HG02571 (cell line): ENCODE measurements around the gene GSPT1.
"Not testable (repeated sequence)": the region's sequence is repeated elsewhere in the genome, so short reads cannot be mapped to it uniquely, and the experiment has no call there.

Experiments used
- ATAC-seq: cut with Tn5 transposase; IDR thresholded peaks from one replicate; pipeline ENCODE4 v1.9.1; 2021; ENCODE audit warnings: mild to moderate bottlenecking, moderate library complexity; ENCODE audit not compliant: unreplicated experiment

Gene GSPT1

DNA sequence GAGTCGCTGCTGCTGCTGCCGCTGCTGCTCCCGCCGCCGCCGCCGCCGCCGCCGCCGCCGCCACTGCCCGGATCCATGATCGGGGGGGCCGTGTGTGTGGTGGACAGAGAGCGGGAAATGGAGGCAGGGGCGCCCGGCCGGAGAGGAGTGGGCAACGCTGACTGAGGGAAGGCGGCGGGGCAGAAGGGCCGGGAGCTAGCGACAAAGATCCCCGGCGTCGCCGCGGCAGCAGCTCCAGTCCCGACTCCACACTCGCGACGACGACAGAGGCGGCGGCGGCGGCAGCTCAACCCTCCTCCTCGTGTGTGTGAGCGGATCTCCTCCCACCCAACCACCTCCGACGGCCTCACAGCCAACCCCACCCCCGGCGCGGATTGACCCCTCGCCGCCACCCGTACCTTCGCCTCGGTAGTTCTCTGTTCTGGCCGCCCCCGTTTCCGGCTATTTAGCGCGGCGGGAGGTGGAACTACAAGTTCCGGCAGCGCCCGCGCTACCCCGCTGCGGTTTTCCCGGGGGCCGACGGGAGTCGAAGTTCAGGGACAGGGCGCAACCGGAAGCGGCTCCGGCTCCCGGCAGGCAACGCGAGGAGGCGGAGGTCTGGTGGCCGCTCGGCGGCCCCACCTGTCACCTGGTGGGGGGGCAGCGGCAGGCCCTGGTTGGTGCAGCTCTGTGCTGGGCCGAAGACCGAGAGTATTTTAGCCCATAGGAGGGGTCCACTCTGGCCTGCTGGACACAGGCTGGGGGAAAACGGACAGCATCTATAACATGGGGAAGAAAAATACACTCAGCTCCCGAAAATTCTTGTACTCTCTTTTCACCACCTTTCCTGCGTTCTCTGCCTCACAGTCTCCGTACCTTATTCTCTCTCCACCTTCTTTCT, at the start of gene GSPT1:
TSS of gene GSPT1 (minus strand) at position 313 of the 880 bp plus-strand sequence. CDS start at position 77, 236 bp downstream.
- peak; percentile 78 for ATAC-seq

DNA sequence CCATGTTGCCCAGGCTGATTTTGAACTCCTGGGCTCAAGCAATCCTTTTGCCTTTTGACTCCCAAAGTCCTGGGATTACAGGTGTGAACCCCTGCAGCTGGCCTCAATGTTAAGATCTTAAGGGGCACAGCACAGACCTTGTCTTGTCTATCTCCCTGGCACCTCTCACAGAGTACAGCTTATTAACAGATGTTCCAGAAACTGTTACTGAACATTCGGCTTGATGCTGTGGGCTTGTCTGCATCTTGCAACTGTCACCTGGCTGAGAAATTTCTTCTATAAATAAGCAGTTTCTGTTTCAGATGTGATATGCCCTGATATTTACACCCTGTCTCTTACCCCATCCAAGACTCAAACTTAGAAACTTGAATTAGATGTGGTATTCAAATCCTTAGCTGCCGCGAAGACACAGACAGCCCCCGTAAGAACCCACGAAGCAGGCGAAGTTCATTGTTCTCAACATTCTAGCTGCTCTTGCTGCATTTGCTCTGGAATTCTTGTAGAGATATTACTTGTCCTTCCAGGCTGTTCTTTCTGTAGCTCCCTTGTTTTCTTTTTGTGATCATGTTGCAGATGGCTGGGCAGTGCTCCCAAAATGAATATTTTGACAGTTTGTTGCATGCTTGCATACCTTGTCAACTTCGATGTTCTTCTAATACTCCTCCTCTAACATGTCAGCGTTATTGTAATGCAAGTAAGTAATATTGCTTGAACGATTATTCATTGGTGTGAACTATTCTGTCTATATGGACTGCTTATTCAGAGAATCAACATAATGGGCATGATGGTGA, 49.2 kb upstream of the GSPT1 start, which contains the start of gene TNFRSF17:
TSS of gene TNFRSF17 (plus strand) at position 450 of the 791 bp plus-strand sequence. CDS start at position 565, 115 bp downstream.
- ATAC-seq: peak; percentile 72

DNA sequence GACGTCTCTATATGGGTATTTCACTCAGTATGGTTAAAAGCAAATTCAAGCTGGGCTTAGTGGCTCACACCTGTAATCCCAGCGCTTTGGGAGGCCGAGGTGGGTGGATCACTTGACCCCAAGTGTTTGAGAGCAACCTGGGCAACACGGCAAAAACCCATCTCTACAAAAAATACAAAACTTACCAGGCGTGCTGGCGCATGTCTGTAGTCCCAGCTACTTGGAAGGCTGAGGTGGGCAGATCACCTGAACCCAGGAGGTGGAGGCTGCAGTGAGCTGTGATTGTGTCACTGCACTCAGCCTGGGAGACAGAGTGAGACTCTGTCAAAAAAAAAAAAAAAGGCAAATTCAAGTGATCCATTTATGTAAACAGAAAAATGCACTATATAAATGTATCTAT, 48.0 kb upstream of the GSPT1 start:
- no peak for ATAC-seq

DNA sequence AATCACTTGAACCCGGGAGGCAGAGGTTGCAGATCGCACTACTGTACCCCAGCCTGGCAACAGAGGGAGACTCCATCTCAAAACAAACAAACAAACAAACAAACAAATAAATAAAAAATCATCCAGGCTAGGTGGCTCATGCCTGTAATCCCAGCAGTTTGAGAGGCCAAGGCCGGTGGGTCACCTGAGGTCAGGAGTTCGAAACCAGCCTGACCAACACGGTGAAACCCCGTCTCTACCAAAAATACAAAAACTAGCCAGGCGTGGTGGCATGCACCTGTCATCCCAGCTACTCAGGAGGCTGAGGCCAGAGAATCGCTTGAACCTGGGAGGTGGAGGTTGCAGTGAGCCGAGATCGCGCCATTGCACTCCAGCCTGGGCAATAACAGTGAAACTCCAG, 47.2 kb upstream of the GSPT1 start:
- ATAC-seq: not testable (repeated sequence)

DNA sequence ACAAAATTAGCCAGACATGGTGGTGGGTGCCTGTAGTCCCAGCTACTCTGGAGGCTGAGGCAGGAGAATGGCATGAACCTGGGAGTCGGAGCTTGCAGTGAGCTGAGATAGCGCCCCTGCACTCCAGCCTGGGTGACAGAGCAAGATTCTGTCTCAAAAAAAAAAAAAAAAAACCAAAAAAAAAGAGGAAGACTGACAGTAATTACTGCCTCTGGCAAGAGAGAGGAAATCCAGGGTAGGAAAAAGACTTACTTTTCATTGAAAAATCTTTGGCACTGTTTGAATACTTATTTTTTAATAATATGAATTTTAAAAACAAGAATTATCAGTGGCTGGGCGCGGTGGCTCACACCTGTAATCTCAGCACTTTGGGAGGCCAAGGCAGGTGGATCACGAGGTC, 46.7 kb upstream of the GSPT1 start:
- ATAC-seq: not testable (repeated sequence)

DNA sequence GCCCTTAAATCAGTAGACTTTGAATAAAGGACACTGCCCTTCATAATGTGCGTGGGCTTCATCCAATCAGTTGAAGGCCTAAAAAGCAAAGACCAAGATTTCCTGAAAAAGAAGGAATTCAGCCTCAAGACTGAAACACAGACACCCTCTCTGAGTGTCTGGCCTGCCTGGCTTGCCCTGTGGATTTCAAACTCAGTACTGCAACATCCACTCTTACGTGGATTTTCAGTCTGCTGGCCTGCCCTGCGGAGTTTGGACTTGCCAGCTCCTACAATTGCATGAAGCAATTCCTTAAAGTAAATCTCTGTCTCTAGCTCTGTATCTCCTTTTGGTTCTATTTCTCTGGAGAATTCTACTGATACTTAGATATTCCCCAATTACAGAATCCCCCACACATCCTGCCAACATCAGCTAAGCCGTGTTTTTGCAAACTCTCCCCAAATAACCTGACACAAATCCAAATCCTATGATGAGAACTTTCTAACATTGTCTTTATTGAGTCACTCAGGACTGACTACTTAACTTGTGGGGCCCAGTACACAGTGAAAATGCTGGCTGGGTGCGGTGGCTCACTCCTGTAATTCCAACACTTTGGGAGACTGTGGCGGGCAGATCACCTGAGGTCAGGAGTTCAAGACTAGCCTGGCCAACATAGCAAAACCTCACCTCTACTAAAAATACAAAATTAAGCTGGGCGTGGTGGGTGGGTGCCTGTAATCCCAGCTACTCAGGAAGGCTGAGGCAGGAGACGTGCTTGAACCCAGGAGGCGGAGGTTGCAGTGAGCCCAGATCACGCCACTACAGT, 42.0 kb upstream of the GSPT1 start:
- no peak for ATAC-seq

DNA sequence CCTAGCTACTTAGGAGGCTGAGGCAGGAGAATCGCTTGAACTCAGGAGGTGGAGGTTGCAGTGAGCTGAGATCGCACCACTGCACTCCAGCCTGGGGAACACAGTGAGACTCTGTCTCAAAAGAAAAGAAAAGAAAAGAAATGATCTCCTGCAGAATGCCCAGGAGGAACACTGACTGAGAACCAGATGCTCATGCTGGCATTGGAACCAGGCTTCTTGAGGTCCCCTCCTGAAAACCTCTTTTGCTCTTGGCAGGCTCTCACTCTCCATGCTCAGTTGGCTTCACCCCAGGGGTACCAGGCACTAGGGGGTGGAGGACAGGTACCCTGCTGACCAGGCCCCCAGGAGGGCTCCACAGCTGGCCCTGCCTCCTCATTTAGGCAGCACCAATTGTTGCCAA, 40.8 kb upstream of the GSPT1 start:
- ATAC-seq: no peak

DNA sequence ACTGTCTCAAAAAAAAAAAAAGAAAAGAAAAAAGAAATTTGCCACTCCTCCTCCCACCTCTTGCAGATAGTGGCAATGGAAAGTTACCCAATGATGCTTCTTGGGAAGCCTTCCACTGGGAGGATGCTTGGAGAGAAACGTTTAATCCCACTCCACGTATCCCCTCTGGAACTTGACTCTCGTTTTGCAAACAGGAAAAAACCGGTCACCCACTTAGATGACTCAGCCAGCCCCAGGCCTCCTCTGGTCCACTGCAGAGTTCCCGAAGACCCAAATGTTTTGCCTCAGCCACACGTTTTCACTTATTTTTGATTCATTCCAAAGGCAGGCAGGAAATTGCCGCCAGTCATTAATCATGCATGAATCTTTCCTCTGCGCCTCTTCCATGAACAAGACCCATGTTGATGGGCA, 40.0 kb upstream of the GSPT1 start:
- no peak for ATAC-seq

DNA sequence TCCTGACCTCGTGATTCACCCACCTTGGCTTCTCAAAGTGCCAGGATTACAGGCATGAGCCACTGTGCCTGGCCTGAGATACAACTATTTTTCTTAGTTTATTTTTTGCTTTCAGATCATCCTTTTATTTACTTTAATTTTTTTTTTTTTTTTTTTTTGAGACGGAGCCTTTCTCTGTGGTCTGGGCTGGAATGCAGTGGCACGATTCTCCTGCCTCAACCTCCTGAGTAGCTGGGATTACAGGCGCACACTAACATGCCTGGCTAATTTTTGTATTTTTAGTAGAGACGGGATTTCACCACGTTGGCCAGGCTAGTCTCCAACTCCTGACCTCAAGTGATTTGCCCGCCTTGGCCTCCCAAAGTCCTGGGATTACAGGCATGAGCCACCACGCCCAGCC, 37.8 kb upstream of the GSPT1 start:
- ATAC-seq: not testable (repeated sequence)

DNA sequence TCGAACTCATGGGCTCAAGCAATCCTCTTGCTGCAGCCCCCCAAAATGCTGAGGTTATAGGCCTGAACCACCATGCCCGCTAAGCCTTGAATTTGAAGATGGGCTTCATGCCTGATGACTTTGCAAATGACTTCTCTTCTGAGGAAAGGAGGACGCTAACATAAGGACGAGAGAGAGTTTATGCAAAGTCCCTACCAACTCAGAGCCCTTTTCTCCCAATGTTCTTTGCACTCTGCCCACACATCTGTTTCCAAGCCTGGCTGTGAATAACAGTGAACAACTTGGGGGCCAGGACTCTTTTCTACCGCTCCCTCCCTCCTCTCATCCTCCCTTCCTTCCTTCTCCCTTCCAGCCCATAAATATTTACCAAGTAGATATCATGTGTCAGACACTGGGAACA, 34.6 kb upstream of the GSPT1 start:
- no peak for ATAC-seq

DNA sequence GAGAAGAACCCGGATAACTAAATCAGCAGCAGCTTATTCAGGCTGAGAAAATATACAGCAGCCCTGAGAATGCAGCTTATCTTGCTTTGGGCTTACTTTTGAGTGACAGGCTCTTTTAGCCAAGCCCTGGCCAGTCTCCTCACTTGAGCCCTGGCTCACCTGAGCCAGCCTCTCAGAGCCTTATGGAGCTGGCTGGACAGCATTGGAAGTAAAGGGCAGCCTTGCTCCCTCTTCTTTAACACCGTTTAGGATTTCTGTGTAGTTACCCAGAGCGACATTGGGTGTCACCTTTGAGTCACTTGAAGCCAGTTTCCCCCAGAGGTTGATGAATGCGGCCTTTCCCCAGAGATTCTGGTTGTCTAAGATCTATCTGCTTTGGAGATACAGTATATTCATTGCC, 33.8 kb upstream of the GSPT1 start:
- no peak for ATAC-seq

DNA sequence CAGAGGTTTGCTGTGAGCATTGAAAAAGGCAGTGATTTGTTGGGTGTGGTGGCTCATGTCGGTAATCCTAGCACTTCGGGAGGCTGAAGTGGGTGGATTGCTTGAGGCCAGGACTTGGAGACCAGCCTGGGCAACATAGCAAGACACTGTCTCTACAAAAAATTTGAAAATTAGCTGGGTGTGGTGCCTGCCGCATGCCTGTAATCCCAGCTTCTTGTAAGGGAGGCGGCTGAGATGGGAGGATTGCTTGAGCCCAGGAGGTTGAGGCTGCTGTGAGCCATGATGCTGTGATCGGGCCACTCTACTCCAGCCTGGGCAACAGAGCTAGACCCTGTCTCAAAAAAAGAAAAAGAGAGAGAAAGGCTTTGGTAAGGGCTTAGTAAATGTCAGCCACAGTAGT, 33.1 kb upstream of the GSPT1 start:
- no peak for ATAC-seq

DNA sequence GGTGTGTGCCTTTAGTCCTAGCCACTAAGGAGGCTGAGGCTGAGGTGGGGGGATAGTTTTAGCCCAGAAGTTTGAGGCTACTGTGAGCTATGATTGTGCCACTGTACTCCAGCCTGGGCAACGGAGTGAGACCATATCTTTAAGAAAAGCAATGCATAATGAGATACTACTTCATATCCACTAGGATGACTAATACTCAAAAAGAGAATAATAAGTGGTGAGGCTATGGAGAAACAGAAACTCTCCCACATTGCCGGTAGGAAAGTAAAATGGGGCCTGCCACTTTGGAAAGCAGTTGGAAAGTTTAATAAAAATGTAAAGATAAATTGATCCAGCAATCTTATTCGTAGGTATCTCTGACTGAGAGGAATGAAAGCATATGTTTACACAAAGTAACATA, 30.7 kb upstream of the GSPT1 start:
- no peak for ATAC-seq

DNA sequence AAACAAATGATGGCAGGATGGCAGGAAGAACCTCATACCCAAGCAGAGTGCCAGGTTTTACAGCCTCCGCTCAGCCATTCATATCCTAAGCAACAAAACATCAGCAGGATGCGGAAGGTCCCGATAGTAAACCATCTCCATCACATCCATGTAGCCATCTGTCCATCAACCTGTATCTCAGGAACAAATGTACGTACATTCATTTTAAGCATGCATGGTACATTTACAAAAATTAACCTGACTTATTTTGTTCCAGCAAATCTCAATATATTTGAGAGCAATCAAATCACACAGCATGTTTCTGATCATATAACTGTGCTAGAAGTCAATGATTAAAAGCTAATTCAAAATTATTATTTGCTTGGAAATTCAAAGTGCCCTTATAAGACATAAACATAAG, 26.2 kb upstream of the GSPT1 start, which contains the start of gene NPIPB2:
TSS of gene NPIPB2 (minus strand) at position 101 of the 400 bp plus-strand sequence. CDS start at position 101, 0 bp downstream.
- ATAC-seq: not testable (repeated sequence)

DNA sequence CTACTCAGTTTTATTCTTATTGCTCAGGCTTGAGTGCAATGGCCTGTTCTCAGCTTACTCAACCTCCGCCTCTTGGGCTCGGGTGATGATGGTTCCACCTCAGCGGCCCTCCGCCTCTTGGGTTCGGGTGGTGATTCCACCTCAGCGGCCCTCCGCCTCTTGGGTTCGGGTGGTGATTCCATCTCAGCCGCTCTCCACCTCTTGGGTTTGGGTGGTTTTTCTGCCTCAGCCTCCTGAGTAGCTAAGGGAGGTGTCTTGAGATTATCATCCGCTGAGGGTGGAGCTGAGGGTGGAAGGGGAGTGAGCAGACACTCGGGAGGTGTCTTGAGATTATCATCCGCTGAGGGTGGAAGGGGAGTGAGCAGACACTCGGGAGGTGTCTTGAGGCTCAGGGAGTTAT, 11.6 kb upstream of the GSPT1 start:
- not testable (repeated sequence) for ATAC-seq

DNA sequence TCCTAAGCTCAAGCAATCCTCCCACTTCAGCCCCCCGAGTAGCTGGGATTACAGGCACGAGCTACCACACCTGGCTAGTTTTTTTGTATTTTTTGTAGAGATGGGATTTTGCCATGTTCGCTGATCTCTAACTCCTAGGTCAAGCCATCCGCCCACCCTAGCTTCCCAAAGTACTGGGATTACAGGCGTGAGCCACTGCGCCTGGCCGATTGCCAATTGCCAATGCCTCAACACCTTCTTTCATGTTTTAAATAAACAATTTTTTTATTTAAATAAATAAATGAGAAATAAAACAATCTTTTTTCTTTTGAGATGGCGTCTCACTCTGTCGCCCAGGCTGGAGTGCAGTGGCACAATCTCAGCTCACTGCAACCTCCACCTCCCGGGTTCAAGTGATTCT, 8.3 kb upstream of the GSPT1 start:
- not testable (repeated sequence) for ATAC-seq

DNA sequence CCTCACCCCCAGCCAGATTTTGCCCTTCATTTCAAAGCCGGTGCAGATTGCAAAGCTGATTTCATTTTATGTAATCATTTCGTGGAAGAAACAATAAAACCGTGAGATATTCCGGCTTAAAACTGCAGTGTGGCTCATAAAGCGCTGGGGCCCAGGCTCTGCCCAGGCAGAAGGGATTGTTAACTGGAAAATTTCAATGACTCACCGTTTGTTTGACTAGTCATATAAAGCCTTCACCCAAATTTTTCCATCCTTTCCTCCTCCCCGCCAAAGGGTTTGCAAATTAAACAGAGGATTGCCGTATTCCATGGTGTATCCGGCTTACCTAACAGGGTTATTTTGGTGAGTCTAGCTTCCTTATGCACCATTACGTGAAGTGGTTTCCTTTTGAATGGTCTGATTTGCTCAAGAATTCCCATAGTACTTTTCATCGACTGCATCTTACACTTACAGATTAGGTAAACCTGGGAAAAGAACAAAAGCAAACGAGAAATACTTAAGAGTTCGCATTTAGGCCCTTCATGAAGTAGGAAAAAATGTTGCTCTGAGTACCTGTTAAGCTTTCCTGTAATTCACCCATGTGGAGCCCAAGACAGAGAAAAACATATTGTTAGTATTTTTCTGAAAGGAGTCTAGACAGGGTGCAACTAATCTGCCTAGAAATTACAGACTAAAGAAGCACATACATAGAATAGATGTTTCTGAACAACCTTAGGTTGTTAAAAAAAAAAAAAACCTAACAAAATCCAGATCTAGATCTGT, 949 bp upstream of the GSPT1 start:
- ATAC-seq: no peak

DNA sequence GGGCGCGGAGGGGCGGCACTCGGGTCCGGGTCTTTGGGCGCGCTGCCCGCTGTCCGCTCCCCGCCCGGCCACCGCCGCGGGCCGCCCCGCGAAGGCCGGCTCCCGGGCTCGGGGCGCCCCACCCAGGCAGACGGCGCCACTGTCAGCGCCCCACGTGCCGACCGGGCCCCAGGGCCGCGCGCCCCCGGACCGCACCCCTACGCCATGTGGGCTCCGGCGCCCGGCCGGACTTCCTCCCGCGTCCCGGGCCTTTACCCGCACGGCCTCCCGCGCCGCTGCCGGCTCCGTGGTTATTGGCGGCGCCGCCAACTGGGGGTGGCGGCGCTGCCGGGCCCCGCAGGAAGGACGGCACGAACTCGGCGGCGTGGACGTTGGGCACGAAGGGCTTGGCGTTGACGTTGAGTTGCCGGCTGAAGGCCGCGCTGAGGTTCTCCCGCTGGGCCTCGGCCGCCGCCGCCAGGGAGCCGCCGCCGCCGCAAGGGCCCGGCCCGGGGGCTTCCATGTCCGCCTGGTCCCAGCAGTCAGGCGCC, 577 bp downstream of the GSPT1 start:
- peak; percentile 24 for ATAC-seq

DNA sequence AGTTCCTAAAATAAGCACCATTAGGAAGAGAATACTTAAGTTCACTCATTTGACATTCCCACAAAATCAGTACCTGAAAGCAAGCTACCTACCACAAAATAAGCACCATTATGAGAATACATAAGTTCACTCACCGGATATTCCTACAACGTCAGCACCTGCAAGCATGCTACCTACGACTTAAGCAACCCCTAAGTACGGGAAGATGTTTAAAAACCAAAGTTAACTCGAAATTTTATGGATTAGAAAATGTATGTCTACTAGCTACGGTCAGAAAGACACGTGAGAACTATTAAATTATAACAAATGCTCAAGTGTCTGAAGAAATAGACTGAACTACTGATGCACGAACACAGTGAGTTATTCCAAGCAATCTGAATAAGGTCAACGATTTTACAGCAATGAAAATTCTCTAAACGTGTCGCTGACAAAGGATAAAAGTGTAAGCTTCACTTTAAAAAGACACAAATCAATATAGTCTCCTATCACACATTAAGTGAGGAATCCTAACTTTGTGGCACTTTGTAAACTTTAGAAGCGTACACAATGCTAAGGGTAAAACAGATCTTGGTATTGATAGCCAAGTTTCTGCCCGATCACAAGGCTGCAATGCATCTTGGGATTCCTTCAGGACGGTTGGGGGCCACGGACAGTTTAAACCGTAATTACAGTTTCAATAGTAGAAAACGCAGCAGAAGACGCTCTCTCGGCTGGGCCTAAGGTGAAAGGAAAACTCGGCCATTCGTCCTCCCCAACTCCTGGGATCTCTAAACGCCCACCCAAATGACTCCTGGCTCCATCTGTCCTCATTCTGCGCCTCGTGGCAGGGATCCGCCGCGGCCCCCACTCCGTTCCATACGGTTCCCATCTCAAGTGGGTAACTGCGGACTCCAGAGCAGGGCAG, 1.3 kb downstream of the GSPT1 start:
- no peak for ATAC-seq
